Urinary bladder (tissue), 4 donors: ENCODE data around the gene HSPE1. TPM values are rescaled to one million over a fixed set of nuclear protein-coding genes. Genes with fewer than 3 reads are reported as not detected.
"Not testable (repeated sequence)": the region's sequence is repeated elsewhere in the genome, so short reads cannot be mapped to it uniquely, and the experiment has no call there.

Source experiments
- DNase-seq: peaks from one replicate; pipeline ENCODE4 v3.0.0-alpha.2; 2015; ENCODE audit errors: extremely low spot score
- H3K27ac ChIP-seq: one replicate; pipeline ENCODE4 v1.5.1; 2013; ENCODE audit warnings: low read depth, mild to moderate bottlenecking, moderate library complexity
- H3K36me3 ChIP-seq: one replicate; pipeline ENCODE4 v1.6.1; 2013; ENCODE audit warnings: mild to moderate bottlenecking, moderate library complexity; ENCODE audit not compliant: insufficient read depth
- H3K4me1 ChIP-seq: one replicate; pipeline ENCODE4 v1.6.1; 2013; ENCODE audit warnings: mild to moderate bottlenecking, moderate library complexity; ENCODE audit not compliant: insufficient read depth
- H3K4me3 ChIP-seq: one replicate; pipeline ENCODE4 v1.5.1; 2013; ENCODE audit warnings: low read depth, low read length
- WGBS: extraction: QIAGEN DNeasy Blood & Tissue Kit; methylation state at CpG from one replicate; pipeline ENCODE4 v1.1.7; 2013; 5-methylcytosine and 5-hydroxymethylcytosine counted together
- polyA plus RNA-seq: library from polyadenylated mRNA; stranded (reverse); fragments of 200-250 nt; gene quantifications from one replicate; pipeline ENCODE4 v1.2.3, GENCODE V29; 2013
- total RNA-seq: library from RNA; depleted of rRNA; stranded (reverse); fragments of >200 nt; gene quantifications from one replicate; pipeline ENCODE4 v1.2.3, GENCODE V29; 2014
- donor health status: healthy with polysubstance abuse.
- donor health status: healthy.

Gene HSPE1
- total and polyA plus RNA-seq, 2 donors: 60.7 to 113 TPM

DNA sequence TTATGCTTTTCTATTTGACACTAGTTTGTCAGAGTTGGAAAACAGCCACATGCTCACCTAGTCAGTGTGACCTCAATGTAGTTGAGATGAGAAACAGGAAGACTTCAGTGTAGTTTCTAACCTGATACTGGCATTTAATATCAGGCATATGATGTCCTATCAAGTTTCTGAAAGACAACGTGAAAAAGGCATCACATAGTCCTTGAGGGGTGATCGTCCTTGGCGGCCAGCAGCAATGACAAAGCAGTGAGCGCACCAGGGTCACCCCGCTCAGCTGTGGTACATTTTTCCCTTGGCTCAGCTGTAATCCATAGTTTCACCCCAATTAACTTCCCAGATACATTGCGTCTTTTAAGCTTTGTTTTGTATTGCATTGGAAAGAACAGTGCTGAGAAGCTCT, 4.3 kb downstream of the HSPE1 start:
- H3K36me3 ChIP-seq: no peaks in the 10 kb centered on the region
- 93% methylated on average over 6 of the region's 6 CpGs for WGBS

GRCh38 chr2:197506658-197507057, 6.5 kb downstream of the HSPE1 start:
- DNase-seq: no peak
- no peaks in the 10 kb centered on the region for H3K4me1 ChIP-seq
- no peaks in the 10 kb centered on the region for H3K36me3 ChIP-seq
- H3K4me3 ChIP-seq: no peak overlapping the region
- H3K27ac ChIP-seq: no peak overlapping the region
- 93% methylated on average over 5 of the region's 5 CpGs for WGBS

More for the DNA sequence above, 4.3 kb downstream of the HSPE1 start:
- no peak overlapping the region for H3K4me3 ChIP-seq
- no peak overlapping the region for H3K27ac ChIP-seq
- no peaks in the 10 kb centered on the region for H3K4me1 ChIP-seq
- no peak for DNase-seq

DNA sequence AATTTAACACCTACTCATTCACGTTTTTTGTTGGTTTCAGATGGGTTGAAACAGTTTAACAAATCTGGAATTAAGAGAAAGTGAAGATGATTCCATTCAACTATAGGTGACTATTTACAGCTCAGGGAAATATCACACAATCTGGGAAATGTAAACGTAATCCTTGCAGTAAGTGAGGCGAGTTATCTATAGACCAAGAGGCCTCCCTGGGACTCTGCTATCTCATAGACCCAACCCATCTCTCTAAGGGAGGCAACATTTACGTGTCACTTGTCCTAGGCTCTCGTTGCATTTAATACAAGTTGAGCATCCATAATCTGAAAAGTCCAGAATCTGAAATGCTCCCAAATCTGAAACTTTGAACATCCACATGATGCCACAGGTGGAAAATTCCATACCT, 13.7 kb downstream of the HSPE1 start:
- 88% methylated on average over 5 of the region's 5 CpGs for WGBS
- Histone ChIP-seq H3K4me3 (no peak overlapping the region), H3K36me3 (no peaks in the 10 kb centered on the region), H3K27ac (no peak overlapping the region), H3K4me1 (no peaks in the 10 kb centered on the region)
- no peak for DNase-seq

- WGBS: 59% methylated on average over 3 of the region's 3 CpGs
- DNase-seq: no peak
- Histone ChIP-seq H3K4me1 (no peaks in the 10 kb centered on the region), H3K27ac (peak overlapping the region; percentile 38), H3K36me3 (no peaks in the 10 kb centered on the region), H3K4me3 (peak overlapping the region; percentile 83)
Observed at GRCh38 chr2:197514754-197515153, 14.6 kb downstream of the HSPE1 start.

DNA sequence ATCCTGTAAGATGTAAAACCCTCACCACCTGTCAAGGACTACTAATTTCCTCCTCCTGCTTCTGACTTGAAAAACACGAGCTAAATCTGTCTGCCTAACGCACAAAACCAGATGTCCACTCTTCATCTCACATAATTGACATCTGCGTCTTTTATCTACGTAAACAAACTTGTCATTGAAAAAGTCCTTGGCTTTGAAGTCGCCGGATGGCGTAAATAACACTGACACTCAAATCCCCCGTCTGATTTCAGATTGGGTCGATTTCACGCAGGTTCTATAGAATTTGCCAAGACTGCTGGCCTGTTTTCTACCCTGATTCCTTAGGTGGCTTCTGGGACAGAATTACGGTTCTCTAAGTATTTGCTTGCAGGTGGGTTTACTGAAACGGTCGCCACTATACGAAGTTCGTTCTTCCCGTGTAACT, 15.1 kb downstream of the HSPE1 start:
- under 1% methylated on average over 16 of the region's 16 CpGs for WGBS
- Histone ChIP-seq H3K27ac (peak overlapping the region; percentile 71), H3K4me3 (peak overlapping the region; percentile 83), H3K36me3 (no peaks in the 10 kb centered on the region), H3K4me1 (no peaks in the 10 kb centered on the region)
- DNase-seq: peak; percentile 37

DNA sequence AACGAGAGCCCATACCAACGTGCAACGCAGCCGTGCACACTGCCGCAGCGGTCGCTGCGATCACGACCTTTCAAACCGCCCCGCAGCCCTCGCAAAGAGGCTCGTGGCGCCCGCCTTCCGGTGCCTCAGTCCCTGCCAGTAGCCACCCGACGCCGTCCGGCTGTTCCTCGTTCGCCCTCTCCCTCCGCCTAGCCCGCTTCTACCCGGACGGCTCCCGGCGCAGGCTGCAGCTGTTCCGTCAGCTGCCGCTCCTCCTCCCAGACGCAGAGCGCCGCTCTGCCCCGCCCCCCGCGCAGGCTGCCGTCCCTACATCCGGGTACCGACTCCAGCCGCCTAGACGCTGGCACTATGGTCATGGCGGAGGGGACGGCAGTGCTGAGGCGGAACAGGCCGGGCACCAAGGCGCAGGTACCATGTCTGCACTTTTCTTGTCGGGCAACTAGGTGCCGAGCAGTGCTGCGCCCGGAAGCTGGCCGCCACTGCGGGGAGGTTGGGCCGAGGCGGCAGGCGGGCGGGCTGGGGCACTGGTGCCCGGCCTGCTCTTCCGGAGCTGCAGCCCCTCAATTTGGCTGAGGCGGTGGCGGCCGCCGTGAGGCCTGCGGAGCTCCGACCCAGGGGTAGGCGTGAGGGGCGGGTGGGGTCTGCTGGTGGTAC, 15.7 kb downstream of the HSPE1 start, which contains the start of gene MOB4:
MOB4 (plus strand) TSS at position 328 of the 654 bp plus-strand sequence; CDS start at position 349, 21 bp downstream.
- H3K4me3 ChIP-seq: peak within 1 kb of the TSS; percentile 83
- peak within 1 kb of the TSS; percentile 85 for H3K27ac ChIP-seq
- peak; percentile 87 for DNase-seq
- H3K36me3 ChIP-seq: no peaks in the 10 kb centered on the region
- H3K4me1 ChIP-seq: no peaks in the 10 kb centered on the region
- WGBS: under 1% methylated on average over 66 of the region's 66 CpGs

DNA sequence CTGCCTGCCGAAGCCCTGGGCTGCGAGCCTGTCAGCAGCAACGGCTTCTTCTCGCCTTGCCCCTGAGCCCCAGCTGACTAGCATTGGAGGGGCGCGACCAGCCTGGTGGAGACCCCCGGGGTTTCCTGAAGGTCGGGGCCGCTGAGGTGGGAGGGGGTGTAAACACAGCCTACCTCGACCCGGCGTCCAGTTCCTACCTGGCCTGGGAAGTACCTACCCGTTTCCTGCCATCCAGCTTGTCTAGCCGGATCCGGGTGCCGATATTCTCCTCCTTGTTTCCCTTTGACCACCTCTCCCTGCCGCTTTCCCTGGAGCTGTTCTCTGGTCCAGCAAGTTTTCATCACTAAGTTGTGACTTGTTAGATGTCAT, 16.2 kb downstream of the HSPE1 start:
- Histone ChIP-seq H3K4me1 (no peaks in the 10 kb centered on the region), H3K27ac (peak overlapping the region; percentile 85), H3K4me3 (peak overlapping the region; percentile 83), H3K36me3 (no peaks in the 10 kb centered on the region)
- WGBS: under 1% methylated on average over 17 of the region's 17 CpGs
- DNase-seq: no peak

DNA sequence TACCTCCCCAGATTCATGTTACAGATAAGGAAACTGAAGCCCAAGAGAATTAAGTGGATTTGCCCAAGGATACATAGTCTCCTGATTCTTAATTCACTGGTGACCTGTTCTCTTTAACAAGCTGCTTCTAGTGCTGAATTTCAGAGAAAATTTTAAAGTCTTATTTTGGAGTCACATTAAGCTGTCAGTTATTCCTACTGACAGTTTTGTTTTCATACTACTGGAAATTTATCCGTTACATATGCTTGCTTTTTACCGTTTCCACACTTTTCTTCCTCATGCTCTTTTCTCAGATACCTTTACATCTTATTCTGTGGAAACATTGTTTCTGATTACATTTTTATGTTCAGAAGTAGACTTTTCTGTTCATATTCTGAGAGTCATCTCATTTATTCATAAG, 17.0 kb downstream of the HSPE1 start:
- WGBS: 48% methylated on average over 2 of the region's 2 CpGs
- Histone ChIP-seq H3K4me1 (no peaks in the 10 kb centered on the region), H3K36me3 (no peaks in the 10 kb centered on the region), H3K4me3 (peak overlapping the region; percentile 83), H3K27ac (no peak overlapping the region)
- DNase-seq: no peak

DNA sequence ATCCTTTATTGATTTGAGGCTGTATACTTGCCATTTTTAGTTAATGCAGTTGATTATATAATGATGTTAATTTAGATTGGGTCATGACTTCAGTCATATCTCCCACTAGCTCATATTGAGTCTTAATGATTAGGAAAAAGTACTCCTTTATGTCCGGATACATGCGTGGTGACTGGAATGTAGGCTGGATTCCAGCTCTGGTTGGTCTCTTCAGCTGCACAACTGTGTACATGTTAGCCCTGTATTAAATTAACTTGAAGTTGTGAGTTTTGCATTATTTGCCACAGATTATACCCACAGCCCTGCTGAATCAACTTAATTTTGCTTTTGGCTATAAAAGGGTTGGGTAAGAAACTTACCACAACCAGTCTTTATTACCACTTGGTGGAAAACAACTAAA, 38.2 kb downstream of the HSPE1 start:
- no peaks in the 10 kb centered on the region for H3K4me1 ChIP-seq
- DNase-seq: no peak
- H3K27ac ChIP-seq: no peak overlapping the region
- no peak overlapping the region for H3K4me3 ChIP-seq
- peaks cover 2% of the 10 kb centered on the region for H3K36me3 ChIP-seq
- 54% methylated on average over 2 of the region's 2 CpGs for WGBS

- H3K27ac ChIP-seq: no peak overlapping the region
- peaks cover 5% of the 10 kb centered on the region for H3K36me3 ChIP-seq
- 84% methylated on average over 1 of the region's 1 CpG for WGBS
- no peaks in the 10 kb centered on the region for H3K4me1 ChIP-seq
- no peak for DNase-seq
- H3K4me3 ChIP-seq: no peak overlapping the region
Observed at GRCh38 chr2:197539734-197540133, 39.6 kb downstream of the HSPE1 start.

- no peak overlapping the region for H3K4me3 ChIP-seq
- no peak for DNase-seq
Observed at GRCh38 chr2:197543206-197543605, 43.0 kb downstream of the HSPE1 start.

GRCh38 chr2:197547163-197547900, 47.2 kb downstream of the HSPE1 start:
- H3K4me1 ChIP-seq: no peaks in the 10 kb centered on the region
- H3K4me3 ChIP-seq: no peak overlapping the region
- no peak for DNase-seq
- 88% methylated on average over 5 of the region's 5 CpGs for WGBS
- H3K36me3 ChIP-seq: peaks cover 4% of the 10 kb centered on the region
- no peak overlapping the region for H3K27ac ChIP-seq

More at GRCh38 chr2:197543206-197543605, 43.0 kb downstream of the HSPE1 start:
- no peaks in the 10 kb centered on the region for H3K4me1 ChIP-seq
- H3K36me3 ChIP-seq: peaks cover 2% of the 10 kb centered on the region
- WGBS: 94% methylated on average over 3 of the region's 3 CpGs
- H3K27ac ChIP-seq: no peak overlapping the region

DNA sequence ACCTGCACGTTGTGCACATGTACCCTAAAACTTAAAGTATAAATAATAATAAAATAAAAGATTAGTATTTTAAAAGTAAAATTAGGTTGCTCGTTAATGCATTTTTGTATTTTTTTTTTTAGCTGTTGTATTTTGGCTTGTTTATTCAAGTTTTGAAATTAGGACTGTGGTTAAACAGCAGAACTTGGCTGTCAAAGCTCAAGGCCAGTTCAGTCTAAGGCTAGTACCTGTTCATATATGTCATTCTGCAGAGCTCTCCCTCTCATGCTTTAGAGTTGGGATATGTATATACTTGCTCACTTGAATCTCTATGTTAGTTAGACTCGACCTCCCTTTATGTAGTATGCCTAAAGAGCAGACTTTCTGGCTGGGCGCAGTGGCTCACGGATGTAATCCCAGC, 48.4 kb downstream of the HSPE1 start:
- H3K27ac ChIP-seq: no peak overlapping the region
- DNase-seq: no peak
- WGBS: 95% methylated on average over 5 of the region's 5 CpGs
- no peaks in the 10 kb centered on the region for H3K4me1 ChIP-seq
- no peak overlapping the region for H3K4me3 ChIP-seq
- H3K36me3 ChIP-seq: peaks cover 5% of the 10 kb centered on the region

- H3K27ac ChIP-seq, H3K4me1 ChIP-seq, H3K4me3 ChIP-seq, H3K36me3 ChIP-seq, DNase-seq: not testable (repeated sequence)
- WGBS: 88% methylated on average over 2 of the region's 2 CpGs
Observed at GRCh38 chr2:197551260-197551659, 51.1 kb downstream of the HSPE1 start.
